Measurements from ENCODE around the gene ARHGAP25. TPM values are rescaled to one million over a fixed set of nuclear protein-coding genes. Genes with fewer than 3 reads are reported as not detected.

Gene ARHGAP25
- total RNA-seq, 1 donor from 2014 or later = 2.5 TPM

- DNase-seq (ENCODE audit: low read depth, low spot score) = no peak
- no peak for TF ChIP-seq CTCF (conservative IDR thresholded peaks at IDR 0.05)
- Mint-ChIP-seq H3K4me3 (no peak overlapping the region), H3K27me3 (ENCODE audit: low read depth) (peaks cover 3% of the 10 kb centered on the region), H3K36me3 (ENCODE audit: low read depth) (no peaks in the 10 kb centered on the region), H3K9me3 (no peaks in the 10 kb centered on the region), H3K4me1 (peaks cover 5% of the 10 kb centered on the region), H3K27ac (ENCODE audit: unreplicated experiment) (no peak overlapping the region)
Observed at GRCh38 chr2:68863996-68864395, 129.4 kb downstream of the ARHGAP25 start.

GRCh38 chr2:68865108-68865507, 130.5 kb downstream of the ARHGAP25 start:
- H3K4me3 Mint-ChIP-seq = no peak overlapping the region
- no peak overlapping the region for H3K27ac Mint-ChIP-seq (ENCODE audit: unreplicated experiment)
- no peak for TF ChIP-seq CTCF (conservative IDR thresholded peaks at IDR 0.05)
- no peaks in the 10 kb centered on the region for H3K36me3 Mint-ChIP-seq (ENCODE audit: low read depth)
- DNase-seq (ENCODE audit: low read depth, low spot score) = no peak
- peaks cover 5% of the 10 kb centered on the region for H3K4me1 Mint-ChIP-seq
- H3K9me3 Mint-ChIP-seq = no peaks in the 10 kb centered on the region
- peaks cover 3% of the 10 kb centered on the region for H3K27me3 Mint-ChIP-seq (ENCODE audit: low read depth)

GRCh38 chr2:68870215-68870614, 135.6 kb downstream of the ARHGAP25 start:
- Mint-ChIP-seq H3K36me3 (ENCODE audit: low read depth) (no peaks in the 10 kb centered on the region), H3K27me3 (ENCODE audit: low read depth) (no peaks in the 10 kb centered on the region), H3K4me1 (no peaks in the 10 kb centered on the region), H3K9me3 (no peaks in the 10 kb centered on the region), H3K4me3 (no peak overlapping the region), H3K27ac (ENCODE audit: unreplicated experiment) (no peak overlapping the region)
- TF ChIP-seq CTCF (conservative IDR thresholded peaks at IDR 0.05) = no peak
- no peak for DNase-seq (ENCODE audit: low read depth, low spot score)

GRCh38 chr2:68871159-68871764, 136.7 kb downstream of the ARHGAP25 start, which contains the start of gene BMP10:
Gene BMP10 (minus strand): TSS chr2:68871397. CDS start chr2:68871358, 39 bp downstream.
- H3K36me3 Mint-ChIP-seq (ENCODE audit: low read depth) = no peaks in the 10 kb centered on the region
- no peak within 1 kb of the TSS for H3K27ac Mint-ChIP-seq (ENCODE audit: unreplicated experiment)
- DNase-seq (ENCODE audit: low read depth, low spot score) = no peak
- no peaks in the 10 kb centered on the region for H3K9me3 Mint-ChIP-seq
- H3K4me1 Mint-ChIP-seq = no peaks in the 10 kb centered on the region
- no peaks in the 10 kb centered on the region for H3K27me3 Mint-ChIP-seq (ENCODE audit: low read depth)
- H3K4me3 Mint-ChIP-seq = no peak within 1 kb of the TSS
- TF ChIP-seq CTCF (conservative IDR thresholded peaks at IDR 0.05) = no peak

Other genes starting within 250 kb of the ARHGAP25 start
- gene PROKR1, start 91.2 kb upstream of the ARHGAP25 start, total RNA-seq = 0.09 and 0.16 TPM in 2 replicates
- gene BMP10, start 136.6 kb downstream of the ARHGAP25 start, total RNA-seq = not detected in 2 replicates
- gene GKN2, start 218.1 kb downstream of the ARHGAP25 start, total RNA-seq = not detected in 2 replicates
- gene GKN1, start 239.8 kb downstream of the ARHGAP25 start, total RNA-seq = not detected in 2 replicates

Data from neural crest cell (in vitro differentiated cells).